K562 (cell line): Measurements from ENCODE around the gene DNAJB6. TPM values are rescaled to one million over a fixed set of nuclear protein-coding genes. Genes with fewer than 3 reads are reported as not detected.

ENCODE experiments used
- ARNT ChIP-seq, 2 experiments: fragments of 450-650 bp; IDR thresholded peaks; 2 replicates each; pipeline ENCODE4 v1.6.1; 2016; ENCODE audit warnings: mild to moderate bottlenecking in 1 of 2
- CBFB ChIP-seq: sonication (generic); formaldehyde crosslinking; IDR thresholded peaks from 2 replicates; pipeline ENCODE4 v1.4.0; 2020; ENCODE audit warnings: mild to moderate bottlenecking, missing genetic modification reagents
- CBX8 ChIP-seq: fragments of 200-600 bp; sonication (generic); IDR thresholded peaks from 2 replicates; pipeline ENCODE4 v1.6.1; 2012; ENCODE audit warnings: borderline replicate concordance, mixed run types, low read depth, mild to moderate bottlenecking, moderate library complexity, mixed read lengths, low read length, control low read depth, inconsistent platforms; ENCODE audit not compliant: poor library complexity, severe bottlenecking; ENCODE audit errors: extremely low read depth
- DACH1 ChIP-seq: fragments of 450-650 bp; IDR thresholded peaks from 2 replicates; pipeline ENCODE4 v1.6.1; 2018; ENCODE audit not compliant: partially characterized antibody
- HOXB6 ChIP-seq: fragments of 250-450 bp; sonication (Bioruptor Pico); IDR thresholded peaks from 2 replicates; pipeline ENCODE4 v1.5.1; 2022; ENCODE audit warnings: mild to moderate bottlenecking, borderline replicate concordance
- POLR2AphosphoS5 ChIP-seq: IDR thresholded peaks from 2 replicates; pipeline ENCODE4 v1.6.1; 2011; ENCODE audit warnings: mild to moderate bottlenecking, low read depth, low read length, moderate library complexity; ENCODE audit not compliant: control insufficient read depth, insufficient read depth
- ZFP1 ChIP-seq: fragments of 450-650 bp; formaldehyde crosslinking; IDR thresholded peaks from 2 replicates; pipeline ENCODE4 v1.4.0; 2020; ENCODE audit warnings: mild to moderate bottlenecking, mixed read lengths
- ZNF408 ChIP-seq: fragments of 250-450 bp; sonication (Bioruptor Pico); IDR thresholded peaks from 2 replicates; pipeline ENCODE4 v1.4.0; 2020; ENCODE audit warnings: low read depth, mild to moderate bottlenecking, moderate library complexity
- ZNF41 ChIP-seq: fragments of 250-450 bp; sonication (Bioruptor Pico); conservative IDR thresholded peaks from 2 replicates; pipeline ENCODE4 v1.4.0; 2020; ENCODE audit warnings: mild to moderate bottlenecking
- ZNF77 ChIP-seq: fragments of 250-450 bp; sonication (Bioruptor Pico); IDR thresholded peaks from 2 replicates; pipeline ENCODE4 v1.5.0; 2020
- polyA plus RNA-seq, 8 experiments: library from polyadenylated mRNA; depleted of rRNA in 4 of 8; stranded (reverse) in 5 of 8; unstranded in 3 of 8; fragments of >200 nt; fragmentation: Nextera tagmentation in 2 of 8; fragmentation: Illumina TruSeq in 1 of 8; extraction: Ambion mirVana in 2 of 8; extraction: Trizol in 1 of 8; gene quantifications; 2 replicates each; pipeline versions ENCODE4 v1.2.1 to v1.2.3, GENCODE V29; 2011 to 2014; ENCODE audit warnings: inconsistent platforms in 1 of 8, missing spikeins in 1 of 8
- total RNA-seq, 7 experiments: library from RNA; depleted of rRNA in 6 of 7; stranded (reverse); fragments of >200 nt in 6 of 7; fragmentation: Illumina TruSeq in 2 of 7; extraction: Trizol in 2 of 7; gene quantifications; 2 replicates each; pipeline versions ENCODE4 v1.2.1 to v1.2.3, GENCODE V29; 2011 to 2021; ENCODE audit warnings: low replicate concordance in 1 of 7
- TF ChIP-seq, protein P1 (sequence below): fragments of 250-450 bp; sonication (Bioruptor Pico); IDR thresholded peaks from 2 replicates; pipeline ENCODE4 v1.5.0; 2020; ENCODE audit warnings: mild to moderate bottlenecking, borderline replicate concordance
- TF ChIP-seq, protein P2 (sequence below): fragments of 150-350 bp; conservative IDR thresholded peaks from 2 replicates; pipeline ENCODE4 v1.6.1; 2014; ENCODE audit warnings: low read length
- TF ChIP-seq, protein P3 (sequence below): fragments of 450-650 bp; IDR thresholded peaks from 2 replicates; pipeline ENCODE4 v1.6.1; 2017; ENCODE audit warnings: antibody characterized with exemption
- TF ChIP-seq, protein P4 (sequence below): fragments of 250-450 bp; sonication (Bioruptor Pico); IDR thresholded peaks from 2 replicates; pipeline ENCODE4 v1.5.0; 2022; ENCODE audit warnings: mild to moderate bottlenecking
- TF ChIP-seq, protein P5 (sequence below), 2 experiments: fragments of 450-650 bp in 1 of 2; sonication (generic) in 1 of 2; formaldehyde crosslinking in 1 of 2; IDR thresholded peaks in 1 of 2; conservative IDR thresholded peaks in 1 of 2; 2 replicates each; pipeline versions ENCODE4 v1.6.1 to v1.8.1; 2016 to 2023; ENCODE audit warnings: mild to moderate bottlenecking in 2 of 2, moderate library complexity in 2 of 2, inconsistent platforms in 1 of 2, missing genetic modification reagents in 1 of 2

The DNAJB6 gene
- total and polyA plus RNA-seq, 9 of the 15 experiments (the other 6 are each of a cell fraction or from before 2014, with no cell fraction given), result 84.5 to 158 (median 135) TPM

DNA sequence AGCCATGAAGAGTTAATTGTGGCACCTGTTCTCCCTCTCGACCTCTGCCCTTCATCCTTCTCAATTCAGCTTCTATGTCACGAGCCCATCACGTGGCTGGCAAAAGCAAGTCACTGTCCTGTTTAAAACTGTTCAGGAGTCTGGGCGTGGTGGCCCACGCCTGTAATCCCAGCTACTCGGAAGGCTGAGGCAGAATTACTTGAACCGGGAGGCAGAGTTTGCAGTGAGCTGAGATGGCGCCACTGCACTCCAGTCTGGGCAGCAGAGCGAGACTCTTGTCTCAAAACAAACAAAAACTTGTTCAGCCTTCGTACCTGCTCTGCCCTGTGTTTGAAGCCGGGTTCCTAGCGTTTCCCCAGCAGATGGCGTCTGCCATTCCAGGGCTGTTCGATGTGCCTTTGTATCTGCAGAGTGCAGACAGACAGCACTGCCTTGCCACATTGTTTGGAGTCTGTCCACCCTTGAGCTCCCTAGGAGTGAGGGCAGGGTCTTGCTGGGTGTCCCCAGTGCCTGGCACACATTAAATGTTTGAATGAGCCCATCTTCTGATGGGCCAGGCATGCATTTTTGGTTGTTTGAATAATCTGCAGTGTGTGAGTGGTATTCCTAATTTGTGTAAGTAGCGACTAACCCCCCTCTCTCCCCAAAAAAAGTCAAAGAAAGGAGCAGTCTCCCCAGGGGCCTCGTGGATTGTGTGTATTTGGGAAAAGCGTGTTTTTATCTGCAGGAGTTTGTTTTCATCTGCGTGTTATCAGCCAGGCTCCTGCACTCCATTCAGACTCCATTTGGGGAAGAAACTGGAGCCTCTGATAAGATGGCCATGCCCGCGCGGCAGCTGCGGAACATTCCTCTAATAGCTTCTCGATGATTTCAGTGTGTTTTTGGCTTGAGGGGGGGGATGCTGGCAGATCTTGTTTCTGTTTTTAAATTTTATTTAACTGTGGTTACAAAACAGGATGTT lies 61.2 kb downstream of the DNAJB6 start (continued):
- TF ChIP-seq HOXB6 (CRISPR knock-in tag), result no peak
- TF ChIP-seq, protein P1, sequence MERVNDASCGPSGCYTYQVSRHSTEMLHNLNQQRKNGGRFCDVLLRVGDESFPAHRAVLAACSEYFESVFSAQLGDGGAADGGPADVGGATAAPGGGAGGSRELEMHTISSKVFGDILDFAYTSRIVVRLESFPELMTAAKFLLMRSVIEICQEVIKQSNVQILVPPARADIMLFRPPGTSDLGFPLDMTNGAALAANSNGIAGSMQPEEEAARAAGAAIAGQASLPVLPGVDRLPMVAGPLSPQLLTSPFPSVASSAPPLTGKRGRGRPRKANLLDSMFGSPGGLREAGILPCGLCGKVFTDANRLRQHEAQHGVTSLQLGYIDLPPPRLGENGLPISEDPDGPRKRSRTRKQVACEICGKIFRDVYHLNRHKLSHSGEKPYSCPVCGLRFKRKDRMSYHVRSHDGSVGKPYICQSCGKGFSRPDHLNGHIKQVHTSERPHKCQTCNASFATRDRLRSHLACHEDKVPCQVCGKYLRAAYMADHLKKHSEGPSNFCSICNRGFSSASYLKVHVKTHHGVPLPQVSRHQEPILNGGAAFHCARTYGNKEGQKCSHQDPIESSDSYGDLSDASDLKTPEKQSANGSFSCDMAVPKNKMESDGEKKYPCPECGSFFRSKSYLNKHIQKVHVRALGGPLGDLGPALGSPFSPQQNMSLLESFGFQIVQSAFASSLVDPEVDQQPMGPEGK (CRISPR knock-in tag), result no peak
- TF ChIP-seq, protein P2, sequence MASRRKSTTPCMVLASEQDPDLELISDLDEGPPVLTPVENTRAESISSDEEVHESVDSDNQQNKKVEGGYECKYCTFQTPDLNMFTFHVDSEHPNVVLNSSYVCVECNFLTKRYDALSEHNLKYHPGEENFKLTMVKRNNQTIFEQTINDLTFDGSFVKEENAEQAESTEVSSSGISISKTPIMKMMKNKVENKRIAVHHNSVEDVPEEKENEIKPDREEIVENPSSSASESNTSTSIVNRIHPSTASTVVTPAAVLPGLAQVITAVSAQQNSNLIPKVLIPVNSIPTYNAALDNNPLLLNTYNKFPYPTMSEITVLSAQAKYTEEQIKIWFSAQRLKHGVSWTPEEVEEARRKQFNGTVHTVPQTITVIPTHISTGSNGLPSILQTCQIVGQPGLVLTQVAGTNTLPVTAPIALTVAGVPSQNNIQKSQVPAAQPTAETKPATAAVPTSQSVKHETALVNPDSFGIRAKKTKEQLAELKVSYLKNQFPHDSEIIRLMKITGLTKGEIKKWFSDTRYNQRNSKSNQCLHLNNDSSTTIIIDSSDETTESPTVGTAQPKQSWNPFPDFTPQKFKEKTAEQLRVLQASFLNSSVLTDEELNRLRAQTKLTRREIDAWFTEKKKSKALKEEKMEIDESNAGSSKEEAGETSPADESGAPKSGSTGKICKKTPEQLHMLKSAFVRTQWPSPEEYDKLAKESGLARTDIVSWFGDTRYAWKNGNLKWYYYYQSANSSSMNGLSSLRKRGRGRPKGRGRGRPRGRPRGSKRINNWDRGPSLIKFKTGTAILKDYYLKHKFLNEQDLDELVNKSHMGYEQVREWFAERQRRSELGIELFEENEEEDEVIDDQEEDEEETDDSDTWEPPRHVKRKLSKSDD, result no peak
- TF ChIP-seq CBX8, result no peak
- TF ChIP-seq ZNF41, result no peak
- no peak for TF ChIP-seq ZNF408 (CRISPR knock-in tag)
- TF ChIP-seq, protein P3, sequence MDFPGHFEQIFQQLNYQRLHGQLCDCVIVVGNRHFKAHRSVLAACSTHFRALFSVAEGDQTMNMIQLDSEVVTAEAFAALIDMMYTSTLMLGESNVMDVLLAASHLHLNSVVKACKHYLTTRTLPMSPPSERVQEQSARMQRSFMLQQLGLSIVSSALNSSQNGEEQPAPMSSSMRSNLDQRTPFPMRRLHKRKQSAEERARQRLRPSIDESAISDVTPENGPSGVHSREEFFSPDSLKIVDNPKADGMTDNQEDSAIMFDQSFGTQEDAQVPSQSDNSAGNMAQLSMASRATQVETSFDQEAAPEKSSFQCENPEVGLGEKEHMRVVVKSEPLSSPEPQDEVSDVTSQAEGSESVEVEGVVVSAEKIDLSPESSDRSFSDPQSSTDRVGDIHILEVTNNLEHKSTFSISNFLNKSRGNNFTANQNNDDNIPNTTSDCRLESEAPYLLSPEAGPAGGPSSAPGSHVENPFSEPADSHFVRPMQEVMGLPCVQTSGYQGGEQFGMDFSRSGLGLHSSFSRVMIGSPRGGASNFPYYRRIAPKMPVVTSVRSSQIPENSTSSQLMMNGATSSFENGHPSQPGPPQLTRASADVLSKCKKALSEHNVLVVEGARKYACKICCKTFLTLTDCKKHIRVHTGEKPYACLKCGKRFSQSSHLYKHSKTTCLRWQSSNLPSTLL, result no peak
- peak in 1 of 2 experiments; percentile 71; a peak in 1 of 4 replicates for TF ChIP-seq ARNT (IDR thresholded peaks at IDR 0.05)
- TF ChIP-seq, protein P4, sequence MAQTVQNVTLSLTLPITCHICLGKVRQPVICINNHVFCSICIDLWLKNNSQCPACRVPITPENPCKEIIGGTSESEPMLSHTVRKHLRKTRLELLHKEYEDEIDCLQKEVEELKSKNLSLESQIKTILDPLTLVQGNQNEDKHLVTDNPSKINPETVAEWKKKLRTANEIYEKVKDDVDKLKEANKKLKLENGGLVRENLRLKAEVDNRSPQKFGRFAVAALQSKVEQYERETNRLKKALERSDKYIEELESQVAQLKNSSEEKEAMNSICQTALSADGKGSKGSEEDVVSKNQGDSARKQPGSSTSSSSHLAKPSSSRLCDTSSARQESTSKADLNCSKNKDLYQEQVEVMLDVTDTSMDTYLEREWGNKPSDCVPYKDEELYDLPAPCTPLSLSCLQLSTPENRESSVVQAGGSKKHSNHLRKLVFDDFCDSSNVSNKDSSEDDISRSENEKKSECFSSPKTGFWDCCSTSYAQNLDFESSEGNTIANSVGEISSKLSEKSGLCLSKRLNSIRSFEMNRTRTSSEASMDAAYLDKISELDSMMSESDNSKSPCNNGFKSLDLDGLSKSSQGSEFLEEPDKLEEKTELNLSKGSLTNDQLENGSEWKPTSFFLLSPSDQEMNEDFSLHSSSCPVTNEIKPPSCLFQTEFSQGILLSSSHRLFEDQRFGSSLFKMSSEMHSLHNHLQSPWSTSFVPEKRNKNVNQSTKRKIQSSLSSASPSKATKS (CRISPR knock-in tag), result no peak
- no peak for TF ChIP-seq ZFP1
- peak; percentile 95 for TF ChIP-seq POLR2AphosphoS5
- peak; percentile 59 for TF ChIP-seq DACH1
- TF ChIP-seq ZNF77 (CRISPR knock-in tag), result no peak
- TF ChIP-seq, protein P5, sequence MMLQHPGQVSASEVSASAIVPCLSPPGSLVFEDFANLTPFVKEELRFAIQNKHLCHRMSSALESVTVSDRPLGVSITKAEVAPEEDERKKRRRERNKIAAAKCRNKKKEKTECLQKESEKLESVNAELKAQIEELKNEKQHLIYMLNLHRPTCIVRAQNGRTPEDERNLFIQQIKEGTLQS (IDR thresholded peaks at IDR 0.05), result no peak
- TF ChIP-seq, protein P5 (CRISPR knock-in tag; conservative IDR thresholded peaks at IDR 0.05), result no peak; the same call in 1 of the 2 replicates
- peak; percentile 78; the same call in 1 of the 2 replicates for TF ChIP-seq CBFB (CRISPR knock-in tag)
